SK-N-MC (cell line): ENCODE results near the gene TOM1.

Source experiments
- EZH2 ChIP-seq: fragments of 200-600 bp; sonication (generic); IDR thresholded peaks from one replicate; pipeline ENCODE4 v1.6.1; 2017; ENCODE audit warnings: antibody characterized with exemption
- FOXP2 ChIP-seq: optimal IDR thresholded peaks from 2 replicates; pipeline ENCODE3; 2011; ENCODE audit warnings: mild to moderate bottlenecking, moderate library complexity; ENCODE audit not compliant: insufficient read depth; ENCODE audit errors: extremely low read length, control extremely low read depth
- POLR2AphosphoS5 ChIP-seq: IDR thresholded peaks from 2 replicates; pipeline ENCODE4 v1.6.1; 2012; ENCODE audit warnings: mild to moderate bottlenecking, low read depth, low read length, borderline replicate concordance

DNA sequence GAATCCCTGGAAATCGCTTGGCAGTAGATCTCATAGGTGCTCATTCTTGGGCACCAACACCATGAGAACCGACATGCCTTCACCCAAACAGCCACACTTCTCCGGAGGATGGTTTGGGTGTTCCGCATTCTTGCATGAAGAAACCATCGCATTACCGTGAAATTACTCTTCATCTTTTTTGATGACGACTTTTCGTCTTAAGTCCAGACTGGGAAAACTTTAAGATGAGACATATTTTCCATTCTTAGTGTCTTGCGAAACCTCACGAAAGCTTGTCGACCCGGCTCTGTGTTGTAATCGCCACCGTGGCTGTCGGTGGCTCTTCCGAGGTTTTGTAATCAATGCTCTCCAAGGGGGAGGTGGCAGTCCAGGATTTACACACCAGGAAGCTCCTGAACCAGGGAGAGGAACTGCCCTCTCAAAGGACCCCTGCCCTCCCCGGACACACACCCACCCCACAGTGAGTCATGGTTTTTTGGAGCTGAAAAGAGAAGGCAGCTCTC lies 1.7 kb downstream of the TOM1 start:
- TF ChIP-seq POLR2AphosphoS5 (no peak), EZH2 (no peak), FOXP2 (no peak)
